ENCODE results near the gene FAM221A. TPM values are rescaled to one million over a fixed set of nuclear protein-coding genes. Genes with fewer than 3 reads are reported as not detected.
"Not testable (repeated sequence)": the region's sequence is repeated elsewhere in the genome, so short reads cannot be mapped to it uniquely, and the experiment has no call there.

The FAM221A gene
- polyA plus RNA-seq, 1 donor from 2014 or later, result 11.3 TPM

GRCh38 chr7:23721456-23721855 is 41.5 kb downstream of the FAM221A start:
- no peak overlapping the region for H3K4me2 ChIP-seq (ENCODE audit: low read length)
- no peak overlapping the region for H3K27ac ChIP-seq (ENCODE audit: low read length)
- H3K79me2 ChIP-seq (replicated peaks; ENCODE audit: insufficient read depth, low read length), result no peaks in the 10 kb centered on the region
- H3K27me3 ChIP-seq (ENCODE audit: insufficient read depth, low read depth, low read length), result no peaks in the 10 kb centered on the region
- no peaks in the 10 kb centered on the region for H3F3A ChIP-seq (ENCODE audit: insufficient read depth, low read length, poor library complexity, severe bottlenecking)
- H3K9me3 ChIP-seq (ENCODE audit: low read length), result no peaks in the 10 kb centered on the region
- no peaks in the 10 kb centered on the region for H4K20me1 ChIP-seq (ENCODE audit: insufficient read depth)
- H3K36me3 ChIP-seq (ENCODE audit: insufficient read depth, low read length), result no peaks in the 10 kb centered on the region
- H2AFZ ChIP-seq (ENCODE audit: low read depth, low read length), result no peak overlapping the region
- no peak for TF ChIP-seq REST (IDR thresholded peaks at IDR 0.05; ENCODE audit: borderline replicate concordance)
- no peak for TF ChIP-seq POLR2AphosphoS5 (IDR thresholded peaks at IDR 0.05)
- TF ChIP-seq SMC3 (conservative IDR thresholded peaks at IDR 0.05; ENCODE audit: poor library complexity), result no peak
- H3K9me2 ChIP-seq (ENCODE audit: insufficient read depth, low read length), result no peaks in the 10 kb centered on the region
- no peak overlapping the region for H3K4me3 ChIP-seq (ENCODE audit: low read length)
- H3K9ac ChIP-seq (ENCODE audit: low read length), result no peak overlapping the region

GRCh38 chr7:23722587-23723216 is 42.7 kb downstream of the FAM221A start:
- not testable (repeated sequence) for H3K4me3 ChIP-seq (ENCODE audit: low read length); H4K20me1 ChIP-seq (ENCODE audit: insufficient read depth); H3K79me2 ChIP-seq (replicated peaks; ENCODE audit: insufficient read depth, low read length); H3F3A ChIP-seq (ENCODE audit: insufficient read depth, low read length, poor library complexity, severe bottlenecking); H3K9me2 ChIP-seq (ENCODE audit: insufficient read depth, low read length); H3K9me3 ChIP-seq (ENCODE audit: low read length); H3K27me3 ChIP-seq (ENCODE audit: insufficient read depth, low read depth, low read length); H3K27ac ChIP-seq (ENCODE audit: low read length); H3K9ac ChIP-seq (ENCODE audit: low read length); H3K4me2 ChIP-seq (ENCODE audit: low read length); H2AFZ ChIP-seq (ENCODE audit: low read depth, low read length); H3K36me3 ChIP-seq (ENCODE audit: insufficient read depth, low read length)

GRCh38 chr7:23724113-23724512 is 44.1 kb downstream of the FAM221A start:
- H2AFZ ChIP-seq (ENCODE audit: low read depth, low read length); H3K27me3 ChIP-seq (ENCODE audit: insufficient read depth, low read depth, low read length); H3K27ac ChIP-seq (ENCODE audit: low read length); H3K9me2 ChIP-seq (ENCODE audit: insufficient read depth, low read length); H4K20me1 ChIP-seq (ENCODE audit: insufficient read depth); H3K4me3 ChIP-seq (ENCODE audit: low read length); H3K9me3 ChIP-seq (ENCODE audit: low read length); H3K4me2 ChIP-seq (ENCODE audit: low read length); H3F3A ChIP-seq (ENCODE audit: insufficient read depth, low read length, poor library complexity, severe bottlenecking); H3K36me3 ChIP-seq (ENCODE audit: insufficient read depth, low read length); H3K79me2 ChIP-seq (replicated peaks; ENCODE audit: insufficient read depth, low read length); H3K9ac ChIP-seq (ENCODE audit: low read length): not testable (repeated sequence)

- no peaks in the 10 kb centered on the region for H4K20me1 ChIP-seq (ENCODE audit: insufficient read depth)
Observed at GRCh38 chr7:23742051-23742450, 62.1 kb downstream of the FAM221A start.

More at GRCh38 chr7:23742051-23742450, 62.1 kb downstream of the FAM221A start:
- H3K9me2 ChIP-seq (ENCODE audit: insufficient read depth, low read length), result no peaks in the 10 kb centered on the region
- no peaks in the 10 kb centered on the region for H3F3A ChIP-seq (ENCODE audit: insufficient read depth, low read length, poor library complexity, severe bottlenecking)
- H3K79me2 ChIP-seq (replicated peaks; ENCODE audit: insufficient read depth, low read length), result no peaks in the 10 kb centered on the region
- no peaks in the 10 kb centered on the region for H3K27me3 ChIP-seq (ENCODE audit: insufficient read depth, low read depth, low read length)
- no peak overlapping the region for H3K27ac ChIP-seq (ENCODE audit: low read length)
- H3K9me3 ChIP-seq (ENCODE audit: low read length), result no peaks in the 10 kb centered on the region
- H2AFZ ChIP-seq (ENCODE audit: low read depth, low read length), result no peak overlapping the region
- H3K36me3 ChIP-seq (ENCODE audit: insufficient read depth, low read length), result no peaks in the 10 kb centered on the region
- H3K9ac ChIP-seq (ENCODE audit: low read length), result no peak overlapping the region
- no peak overlapping the region for H3K4me3 ChIP-seq (ENCODE audit: low read length)
- no peak overlapping the region for H3K4me2 ChIP-seq (ENCODE audit: low read length)
- TF ChIP-seq MXI1 (conservative IDR thresholded peaks at IDR 0.05; ENCODE audit: poor library complexity, severe bottlenecking) (no peak), RAD21 (conservative IDR thresholded peaks at IDR 0.05) (no peak), REST (IDR thresholded peaks at IDR 0.05; ENCODE audit: borderline replicate concordance) (no peak), TAF1 (IDR thresholded peaks at IDR 0.05; ENCODE audit: low read depth) (no peak), EP300 (conservative IDR thresholded peaks at IDR 0.05; ENCODE audit: poor library complexity, severe bottlenecking) (no peak), POLR2AphosphoS5 (IDR thresholded peaks at IDR 0.05) (no peak), CTCF (IDR thresholded peaks at IDR 0.05; ENCODE audit: poor library complexity, severe bottlenecking) (no peak), SMC3 (conservative IDR thresholded peaks at IDR 0.05; ENCODE audit: poor library complexity) (no peak), EZH2 (IDR thresholded peaks at IDR 0.05; ENCODE audit: borderline replicate concordance, insufficient read depth, low read length, poor library complexity, severe bottlenecking) (no peak)

All from neural cell (in vitro differentiated cells).